HepG2 (cell line): ENCODE measurements around the gene ASCC2. TPM values are rescaled to one million over a fixed set of nuclear protein-coding genes. Genes with fewer than 3 reads are reported as not detected.

Source experiments
- ATAC-seq: fragments of 200-7000 bp; cut with Tn5 transposase; 3 replicates; pipeline ENCODE4 v1.9.1; 2020; ENCODE audit warnings: mild to moderate bottlenecking, moderate library complexity
- BruUV-seq: library from RNA; stranded (reverse); fragments of 400-500 nt; replicated peaks from 2 replicates; lab custom pipeline; 2021; lab: Mats Ljungman, UMichigan
- CTCF ChIA-PET: fragments of 300-600 bp; formaldehyde crosslinking; extraction: SDS; loops from one replicate; lab custom pipeline; 2021; ENCODE audit warnings: low total read pairs, inconsistent platforms, low intra/inter-chr PET ratio; lab: Yijun Ruan, JAX
- POLR2A ChIA-PET: fragments of 350-600 bp; sonication (Branson Sonifier 250); formaldehyde crosslinking; loops from one replicate; lab custom pipeline; 2020; ENCODE audit warnings: antibody characterized with exemption, inconsistent platforms; lab: Yijun Ruan, JAX
- DNase-seq: peaks from one replicate; pipeline ENCODE4 v3.0.0-alpha.2; 2015; ENCODE audit warnings: low spot score
- FAIRE-seq: peaks from 3 replicates; lab custom pipeline; 2011; peaks lifted over from hg19 to GRCh38; lab: Jason Lieb, UNC
- H2AFZ ChIP-seq: one replicate; pipeline ENCODE4 v1.6.1; 2011; ENCODE audit warnings: low read length, inconsistent platforms
- H3K27ac ChIP-seq: fragments of 300-600 bp; 3 replicates; pipeline ENCODE4 v1.8.0; 2011; ENCODE audit warnings: mixed run types, mild to moderate bottlenecking, mixed read lengths, low read length, inconsistent platforms; ENCODE audit not compliant: insufficient read depth; ENCODE audit errors: extremely low read length
- H3K27me3 ChIP-seq, 2 experiments: fragments of 200-600 bp in 1 of 2; 2 replicates in 1 of 2; 3 replicates in 1 of 2; pipeline versions ENCODE4 v1.6.0 to v1.8.0; 2011; ENCODE audit warnings: low read length in 2 of 2, mild to moderate bottlenecking in 2 of 2, moderate library complexity in 2 of 2, inconsistent platforms in 1 of 2; ENCODE audit not compliant: insufficient read depth in 2 of 2, control insufficient read depth in 1 of 2
- H3K36me3 ChIP-seq, 2 experiments: fragments of 200-600 bp in 1 of 2; replicated peaks in 1 of 2; 2 replicates in 1 of 2; 3 replicates in 1 of 2; pipeline versions ENCODE4 v1.5.1 to v1.8.0; 2011; ENCODE audit warnings: low read length in 2 of 2, inconsistent platforms in 1 of 2; ENCODE audit not compliant: insufficient read depth in 2 of 2, control insufficient read depth in 1 of 2
- H3K4me1 ChIP-seq: 2 replicates; pipeline ENCODE4 v1.5.1; 2012; ENCODE audit warnings: low read length, inconsistent platforms; ENCODE audit not compliant: insufficient read depth
- H3K4me2 ChIP-seq: 2 replicates; pipeline ENCODE4 v1.6.0; 2011; ENCODE audit warnings: low read depth, low read length, inconsistent platforms
- H3K4me3 ChIP-seq, 3 experiments: fragments of 200-600 bp in 1 of 3; sonication (generic), shearing (Covaris generic) in 1 of 3; replicated peaks in 1 of 3; 2 replicates each; pipeline ENCODE4 v1.5.1; 2011 to 2016; ENCODE audit warnings: low read length in 3 of 3, inconsistent platforms in 2 of 3, low read depth in 2 of 3, mild to moderate bottlenecking in 2 of 3, control low read depth in 1 of 3, mixed read lengths in 1 of 3; ENCODE audit not compliant: insufficient read depth in 1 of 3
- H3K79me2 ChIP-seq: one replicate; pipeline ENCODE4 v1.6.1; 2011; ENCODE audit warnings: low read length, inconsistent platforms; ENCODE audit not compliant: insufficient read depth
- H3K9ac ChIP-seq: 2 replicates; pipeline ENCODE4 v1.6.0; 2011; ENCODE audit warnings: mild to moderate bottlenecking, low read depth, low read length, inconsistent platforms; ENCODE audit not compliant: insufficient read depth
- H3K9me3 ChIP-seq: 2 replicates; pipeline ENCODE4 v1.5.1; 2012; ENCODE audit warnings: mild to moderate bottlenecking, low read length
- H4K20me1 ChIP-seq: 2 replicates; pipeline ENCODE4 v1.6.0; 2011; ENCODE audit warnings: inconsistent platforms, mild to moderate bottlenecking, low read length, moderate library complexity; ENCODE audit not compliant: insufficient read depth
- CAMTA2 ChIP-seq: sonication (generic); formaldehyde crosslinking; IDR thresholded peaks from 2 replicates; pipeline ENCODE4 v1.4.0; 2020; ENCODE audit warnings: mild to moderate bottlenecking, missing genetic modification reagents, borderline replicate concordance
- MAFG ChIP-seq: sonication (generic); formaldehyde crosslinking; IDR thresholded peaks from 2 replicates; pipeline ENCODE4 v1.5.1; 2020; ENCODE audit warnings: mild to moderate bottlenecking, missing genetic modification reagents
- SP4 ChIP-seq: sonication (generic); formaldehyde crosslinking; IDR thresholded peaks from 2 replicates; pipeline ENCODE4 v1.8.1; 2023; ENCODE audit warnings: mild to moderate bottlenecking, missing genetic modification reagents
- TOPORS ChIP-seq: sonication (generic); formaldehyde crosslinking; IDR thresholded peaks from 2 replicates; pipeline ENCODE4 v1.8.0; 2023; ENCODE audit warnings: mild to moderate bottlenecking, missing genetic modification reagents
- YY1 ChIP-seq: IDR thresholded peaks from 2 replicates; pipeline ENCODE4 v1.6.1; 2011; ENCODE audit warnings: low read length, low read depth, moderate library complexity, mild to moderate bottlenecking; ENCODE audit not compliant: insufficient read depth, insufficient replicate concordance
- WGBS: methylation state at CpG from one replicate; pipeline ENCODE4 v1.1.6; 2017; ENCODE audit warnings: low lambda C conversion rate; 5-methylcytosine and 5-hydroxymethylcytosine counted together
- in situ Hi-C: cut with HindIII; loops from 2 replicates; pipeline ENCODE4 v1.10.0; 2017; ENCODE audit warnings: low pct_unique_long_range_greater_than_20kb; ENCODE audit not compliant: extremely low pct_ligation_motif_present
- intact Hi-C: fragments of 100-400 bp; cut with micrococcal nuclease; formaldehyde crosslinking; loops from one replicate; pipeline ENCODE4 v1.10.0; 2022; ENCODE audit not compliant: unreplicated experiment
- polyA plus RNA-seq, 8 experiments: library from polyadenylated mRNA; depleted of rRNA in 3 of 8; stranded (reverse) in 7 of 8; unstranded in 1 of 8; fragments of >200 nt; fragmentation: Illumina TruSeq in 4 of 8; extraction: Trizol in 4 of 8; gene quantifications; 2 replicates each; pipeline versions ENCODE4 v1.2.1 to v1.2.3, GENCODE V29; 2011 to 2016; ENCODE audit warnings: low read depth in 4 of 8, missing spikeins in 1 of 8, mixed read lengths in 1 of 8; ENCODE audit not compliant: insufficient read depth in 1 of 8
- total RNA-seq, 5 experiments: library from RNA; depleted of rRNA; stranded (reverse); fragments of >200 nt; fragmentation: Illumina TruSeq; extraction: Trizol; gene quantifications; 2 replicates each; pipeline ENCODE4 v1.2.3, GENCODE V29; 2016; ENCODE audit warnings: low read depth in 1 of 5

The ASCC2 gene
- total and polyA plus RNA-seq, 2 of the 13 experiments (the other 11 are each of a cell fraction or from before 2014, with no cell fraction given): 26.2 to 26.3 TPM

DNA sequence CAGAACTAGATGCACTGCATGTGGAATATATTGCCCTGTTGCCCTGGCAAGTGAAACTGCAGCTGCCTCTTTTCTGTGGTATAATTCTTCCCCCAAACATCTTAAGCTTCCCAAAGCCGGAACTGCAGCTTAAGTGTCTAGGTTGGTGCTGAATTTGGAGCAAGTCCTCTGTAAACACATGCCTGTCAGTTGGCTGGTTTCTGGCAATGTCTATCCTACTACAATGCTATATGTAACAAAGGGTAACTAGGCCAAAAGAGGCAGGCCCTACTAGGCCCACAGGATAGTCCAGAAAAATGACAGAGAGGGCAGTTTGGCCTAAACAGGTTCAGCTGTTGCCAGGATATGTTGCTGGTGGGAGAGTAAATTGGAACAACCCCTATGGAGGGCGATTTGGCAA lies 27.9 kb downstream of the ASCC2 start:
- ATAC-seq: no peak

DNA sequence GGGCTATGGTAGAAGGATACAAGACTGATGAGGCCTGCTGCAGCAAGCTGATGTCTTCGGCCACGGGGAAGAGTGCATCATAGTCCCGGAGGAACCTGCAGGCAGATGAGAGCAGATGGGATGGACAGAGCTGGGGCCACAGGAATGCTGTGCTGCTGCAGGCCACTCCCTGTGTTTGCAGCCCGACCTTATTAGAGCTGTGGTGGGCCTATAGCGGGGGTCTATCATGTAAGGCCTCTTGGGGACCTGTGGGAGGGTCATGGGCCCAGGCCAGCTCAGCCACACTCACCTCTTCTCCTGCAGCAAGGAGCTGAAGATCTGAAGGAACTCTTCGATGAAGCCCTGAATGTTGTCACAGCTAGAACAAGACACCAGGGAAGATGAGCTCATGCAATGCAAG lies 31.9 kb downstream of the ASCC2 start:
- H3K4me1 ChIP-seq: peaks cover 4% of the 10 kb centered on the region
- TF ChIP-seq TOPORS (CRISPR knock-in tag) (no peak), YY1 (no peak), SP4 (CRISPR knock-in tag) (no peak), CAMTA2 (CRISPR knock-in tag) (no peak)
- TF ChIP-seq, all 625 proteins: peak for 0

More for the DNA sequence above, 27.9 kb downstream of the ASCC2 start:
- POLR2A ChIA-PET: no interaction called here
- H2AFZ ChIP-seq: no peak overlapping the region
- in situ Hi-C loops: no loop called here
- H3K4me1 ChIP-seq: peaks cover 36% of the 10 kb centered on the region
- no TSS peak for BruUV-seq
- no peaks in the 10 kb centered on the region for H4K20me1 ChIP-seq
- peaks cover 38 to 70% of the 10 kb centered on the region in 2 experiments for H3K36me3 ChIP-seq
- no peaks in the 10 kb centered on the region for H3K79me2 ChIP-seq
- H3K4me2 ChIP-seq: no peak overlapping the region
- H3K9me3 ChIP-seq: no peaks in the 10 kb centered on the region
- H3K27ac ChIP-seq: no peak overlapping the region
- no peak for FAIRE-seq
- no peak for DNase-seq
- intact Hi-C loops: no loop called here
- H3K4me3 ChIP-seq: no peak overlapping the region
- 100% methylated on average over 2 of the region's 2 CpGs for WGBS
- CTCF ChIA-PET: no interaction called here
- TF ChIP-seq MAFG (CRISPR knock-in tag): no peak
- no peak overlapping the region for H3K9ac ChIP-seq
- no peaks in the 10 kb centered on the region for H3K27me3 ChIP-seq

More for the DNA sequence above, 31.9 kb downstream of the ASCC2 start:
- Histone ChIP-seq H3K9me3 (no peaks in the 10 kb centered on the region), H4K20me1 (no peaks in the 10 kb centered on the region), H3K4me2 (no peak overlapping the region), H3K9ac (no peak overlapping the region), H3K27ac (no peak overlapping the region), H3K4me3 (no peak overlapping the region), H3K27me3 (no peaks in the 10 kb centered on the region), H2AFZ (no peak overlapping the region), H3K36me3 (peaks cover 42 to 75% of the 10 kb centered on the region in 2 experiments; a peak in 4 of 5 replicates), H3K79me2 (no peaks in the 10 kb centered on the region)
- intact Hi-C loops (no loop called here), in situ Hi-C loops (no loop called here)
- ChIA-PET POLR2A (interaction anchor here (1.0 kb wide), 1 partner anchor 21 kb away, joined by 3 read pairs; no protein-coding TSS in a partner anchor), CTCF (no interaction called here)
- ATAC-seq (no peak), DNase-seq (no peak), FAIRE-seq (no peak)
- BruUV-seq: no TSS peak
- WGBS: 97% methylated on average over 6 of the region's 6 CpGs
